ENCODE data around the gene MILR1.

Gene MILR1

DNA sequence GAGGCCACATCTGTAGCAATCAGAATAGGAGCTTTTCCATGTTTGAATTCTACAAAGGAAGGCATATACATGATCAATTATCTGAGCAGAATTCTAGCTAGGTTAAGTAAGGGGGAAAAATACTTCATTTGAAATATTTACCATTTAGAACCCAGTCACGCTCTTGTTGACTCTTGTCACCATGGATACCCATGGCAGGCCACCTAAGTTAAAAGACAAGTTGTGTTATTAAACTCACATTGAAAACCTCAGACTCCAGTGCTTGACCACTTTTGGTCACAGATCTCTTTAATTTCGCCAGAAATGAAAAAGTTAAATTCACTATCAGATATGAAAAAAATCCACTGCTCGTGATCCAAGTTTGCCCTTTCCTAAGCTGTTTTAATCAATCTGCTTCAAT, 53.1 kb downstream of the MILR1 start:
- Histone ChIP-seq H3K36me3 (peaks cover 77% of the 10 kb centered on the region), H3K9me3 (no peaks in the 10 kb centered on the region), H3K27me3 (no peaks in the 10 kb centered on the region; the same call in 1 of the 2 replicates), H3K4me1 (no peaks in the 10 kb centered on the region; the same call in 1 of the 2 replicates), H3K4me3 (ENCODE audit: low read depth, low read length) (no peak overlapping the region)
- no peak for DNase-seq
- TF ChIP-seq, protein P1, sequence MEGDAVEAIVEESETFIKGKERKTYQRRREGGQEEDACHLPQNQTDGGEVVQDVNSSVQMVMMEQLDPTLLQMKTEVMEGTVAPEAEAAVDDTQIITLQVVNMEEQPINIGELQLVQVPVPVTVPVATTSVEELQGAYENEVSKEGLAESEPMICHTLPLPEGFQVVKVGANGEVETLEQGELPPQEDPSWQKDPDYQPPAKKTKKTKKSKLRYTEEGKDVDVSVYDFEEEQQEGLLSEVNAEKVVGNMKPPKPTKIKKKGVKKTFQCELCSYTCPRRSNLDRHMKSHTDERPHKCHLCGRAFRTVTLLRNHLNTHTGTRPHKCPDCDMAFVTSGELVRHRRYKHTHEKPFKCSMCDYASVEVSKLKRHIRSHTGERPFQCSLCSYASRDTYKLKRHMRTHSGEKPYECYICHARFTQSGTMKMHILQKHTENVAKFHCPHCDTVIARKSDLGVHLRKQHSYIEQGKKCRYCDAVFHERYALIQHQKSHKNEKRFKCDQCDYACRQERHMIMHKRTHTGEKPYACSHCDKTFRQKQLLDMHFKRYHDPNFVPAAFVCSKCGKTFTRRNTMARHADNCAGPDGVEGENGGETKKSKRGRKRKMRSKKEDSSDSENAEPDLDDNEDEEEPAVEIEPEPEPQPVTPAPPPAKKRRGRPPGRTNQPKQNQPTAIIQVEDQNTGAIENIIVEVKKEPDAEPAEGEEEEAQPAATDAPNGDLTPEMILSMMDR (IDR thresholded peaks at IDR 0.05; ENCODE audit: low read depth, low read length): no peak

- no peaks in the 10 kb centered on the region; the same call in 1 of the 2 replicates for H3K4me1 ChIP-seq
- no peak overlapping the region for H3K4me3 ChIP-seq (ENCODE audit: low read depth, low read length)
- H3K27me3 ChIP-seq: no peaks in the 10 kb centered on the region; the same call in 1 of the 2 replicates
- no peak for DNase-seq
- no peaks in the 10 kb centered on the region for H3K9me3 ChIP-seq
- TF ChIP-seq, protein P1 (IDR thresholded peaks at IDR 0.05; ENCODE audit: low read depth, low read length): no peak
- H3K36me3 ChIP-seq: peaks cover 76% of the 10 kb centered on the region
These were observed 53.9 kb downstream of the MILR1 start for GRCh38 chr17:64502809-64503208.

GRCh38 chr17:64503341-64503740, 54.4 kb downstream of the MILR1 start:
- H3K27me3 ChIP-seq: no peaks in the 10 kb centered on the region; the same call in 1 of the 2 replicates
- H3K4me3 ChIP-seq (ENCODE audit: low read depth, low read length): no peak overlapping the region
- no peaks in the 10 kb centered on the region; the same call in 1 of the 2 replicates for H3K4me1 ChIP-seq
- TF ChIP-seq, protein P1 (IDR thresholded peaks at IDR 0.05; ENCODE audit: low read depth, low read length): no peak
- DNase-seq: no peak
- H3K9me3 ChIP-seq: no peaks in the 10 kb centered on the region
- H3K36me3 ChIP-seq: peaks cover 71% of the 10 kb centered on the region

GRCh38 chr17:64503821-64504768, 55.2 kb downstream of the MILR1 start:
- DNase-seq: no peak
- Histone ChIP-seq H3K36me3 (peaks cover 67% of the 10 kb centered on the region), H3K27me3 (no peaks in the 10 kb centered on the region), H3K4me3 (ENCODE audit: low read depth, low read length) (peak overlapping the region; percentile 73), H3K4me1 (no peaks in the 10 kb centered on the region), H3K9me3 (no peaks in the 10 kb centered on the region)
- TF ChIP-seq, protein P1 (IDR thresholded peaks at IDR 0.05; ENCODE audit: low read depth, low read length): no peak

GRCh38 chr17:64504769-64505339, 55.9 kb downstream of the MILR1 start:
- H3K4me3 ChIP-seq (ENCODE audit: low read depth, low read length): peak overlapping the region; percentile 73
- no peak for DNase-seq

More at GRCh38 chr17:64504769-64505339, 55.9 kb downstream of the MILR1 start:
- no peaks in the 10 kb centered on the region for H3K9me3 ChIP-seq
- TF ChIP-seq, protein P1 (IDR thresholded peaks at IDR 0.05; ENCODE audit: low read depth, low read length): no peak
- H3K4me1 ChIP-seq: no peaks in the 10 kb centered on the region
- peaks cover 65% of the 10 kb centered on the region for H3K36me3 ChIP-seq
- no peaks in the 10 kb centered on the region for H3K27me3 ChIP-seq

Data from BE2C (cell line).